Measurements from ENCODE around the gene NOM1. TPM values are rescaled to one million over a fixed set of nuclear protein-coding genes. Genes with fewer than 3 reads are reported as not detected.

The NOM1 gene
- polyA plus RNA-seq, 1 of the 3 experiments (the other 2 are of a cell fraction) = 18.1 TPM

DNA sequence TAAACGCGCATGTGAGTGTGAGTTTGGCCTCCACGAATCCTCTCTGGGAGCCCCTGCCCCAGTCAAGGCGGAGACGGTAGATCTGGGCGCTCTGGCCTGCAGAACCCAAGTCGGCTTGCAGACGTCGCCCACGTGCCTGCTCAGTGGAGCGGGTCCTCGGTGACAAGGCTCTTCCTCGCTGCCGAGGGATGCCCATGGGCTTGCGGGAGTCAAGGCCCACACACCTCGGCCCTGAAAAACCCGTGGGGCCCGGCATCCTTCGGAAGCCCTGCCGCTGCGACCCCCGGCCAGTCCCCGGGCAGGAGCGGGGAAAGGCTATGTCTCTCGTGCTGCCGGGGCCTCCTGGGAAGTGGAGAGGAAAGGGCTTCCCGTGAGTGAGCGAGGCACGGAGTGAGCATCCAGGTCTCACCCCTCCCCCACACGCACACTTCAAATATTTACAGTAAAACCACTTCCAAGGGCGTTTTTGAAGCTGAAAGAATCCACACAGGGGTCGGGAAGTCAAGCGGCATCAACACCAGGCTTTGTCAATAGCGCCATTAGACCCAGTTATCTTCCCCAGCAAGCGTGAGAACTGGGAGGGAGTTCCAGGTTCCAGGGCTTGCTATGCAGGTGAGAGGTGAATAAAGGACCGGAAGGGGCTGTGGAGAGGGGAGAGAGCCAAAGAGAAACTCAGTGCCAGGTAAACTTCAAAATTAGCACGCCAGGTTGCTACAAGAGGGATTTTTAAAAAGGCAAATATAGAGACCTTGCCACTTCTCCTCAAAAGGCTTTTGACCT, 62.0 kb downstream of the NOM1 start:
- POLR2A ChIA-PET = no interaction called here
- Histone ChIP-seq H4K20me1 (ENCODE audit: insufficient read depth) (peaks cover 9% of the 10 kb centered on the region), H3K27ac (ENCODE audit: low read depth in 2 of 2, low read length in 1 of 2) (no peak overlapping the region), H3K79me2 (ENCODE audit: insufficient read depth) (no peaks in the 10 kb centered on the region), H3F3A (replicated peaks; ENCODE audit: insufficient read depth) (no peaks in the 10 kb centered on the region), H3K4me1 (ENCODE audit: control insufficient read depth in 1 of 2, insufficient read depth in 2 of 2, low read depth in 1 of 2, low read length in 1 of 2) (no peaks in the 10 kb centered on the region; a peak in 1 of 4 replicates), H2AFZ (ENCODE audit: low read depth) (no peak overlapping the region), H3K4me3 (ENCODE audit: low read depth in 2 of 2, low read length in 1 of 2) (no peak overlapping the region), H3K27me3 (ENCODE audit: insufficient read depth) (peaks cover 96% of the 10 kb centered on the region), H3K36me3 (replicated peaks in 1 of 2; ENCODE audit: control insufficient read depth in 1 of 2, insufficient read depth in 2 of 2, low read length in 1 of 2) (no peaks in the 10 kb centered on the region), H3K9me2 (no peaks in the 10 kb centered on the region), H3K9ac (no peak overlapping the region), H3K9me3 (no peaks in the 10 kb centered on the region), H3K4me2 (no peak overlapping the region)
- CTCF ChIA-PET = interaction anchor here (1.0 kb wide), 1 partner anchor 39 kb away, joined by 3 read pairs; no protein-coding TSS in a partner anchor
- TF ChIP-seq EZH2phosphoT487 (IDR thresholded peaks at IDR 0.05; ENCODE audit: borderline replicate concordance, low read depth) (no peak), FOXM1 (IDR thresholded peaks at IDR 0.05; ENCODE audit: low read depth) (no peak), EP300 (IDR thresholded peaks at IDR 0.05; ENCODE audit: borderline replicate concordance in 1 of 2, low read depth in 1 of 2, low read length in 1 of 2) (no peak), NFIC (IDR thresholded peaks at IDR 0.05; ENCODE audit: borderline replicate concordance) (no peak), REST (IDR thresholded peaks at IDR 0.05; ENCODE audit: low read depth, low read length) (no peak), YY1 (IDR thresholded peaks at IDR 0.05; ENCODE audit: low read depth) (no peak), TCF12 (IDR thresholded peaks at IDR 0.05) (no peak), TAF1 (IDR thresholded peaks at IDR 0.05; ENCODE audit: borderline replicate concordance, low read depth, low read length) (no peak), FOXJ3 (CRISPR knock-in tag; IDR thresholded peaks at IDR 0.05) (no peak), GABPA (IDR thresholded peaks at IDR 0.05; ENCODE audit: low read depth) (no peak), GATA2 (CRISPR knock-in tag; IDR thresholded peaks at IDR 0.05) (no peak), RXRA (IDR thresholded peaks at IDR 0.05; ENCODE audit: borderline replicate concordance, low read depth) (no peak), USF1 (IDR thresholded peaks at IDR 0.05; ENCODE audit: borderline replicate concordance, low read depth) (no peak), SMC3 (IDR thresholded peaks at IDR 0.05; ENCODE audit: low read depth, low read length) (no peak)
- TF ChIP-seq, protein P1, sequence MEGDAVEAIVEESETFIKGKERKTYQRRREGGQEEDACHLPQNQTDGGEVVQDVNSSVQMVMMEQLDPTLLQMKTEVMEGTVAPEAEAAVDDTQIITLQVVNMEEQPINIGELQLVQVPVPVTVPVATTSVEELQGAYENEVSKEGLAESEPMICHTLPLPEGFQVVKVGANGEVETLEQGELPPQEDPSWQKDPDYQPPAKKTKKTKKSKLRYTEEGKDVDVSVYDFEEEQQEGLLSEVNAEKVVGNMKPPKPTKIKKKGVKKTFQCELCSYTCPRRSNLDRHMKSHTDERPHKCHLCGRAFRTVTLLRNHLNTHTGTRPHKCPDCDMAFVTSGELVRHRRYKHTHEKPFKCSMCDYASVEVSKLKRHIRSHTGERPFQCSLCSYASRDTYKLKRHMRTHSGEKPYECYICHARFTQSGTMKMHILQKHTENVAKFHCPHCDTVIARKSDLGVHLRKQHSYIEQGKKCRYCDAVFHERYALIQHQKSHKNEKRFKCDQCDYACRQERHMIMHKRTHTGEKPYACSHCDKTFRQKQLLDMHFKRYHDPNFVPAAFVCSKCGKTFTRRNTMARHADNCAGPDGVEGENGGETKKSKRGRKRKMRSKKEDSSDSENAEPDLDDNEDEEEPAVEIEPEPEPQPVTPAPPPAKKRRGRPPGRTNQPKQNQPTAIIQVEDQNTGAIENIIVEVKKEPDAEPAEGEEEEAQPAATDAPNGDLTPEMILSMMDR (IDR thresholded peaks at IDR 0.05) = no peak
- DNase-seq = peak; percentile 52
- 4% methylated on average over 35 of the region's 37 CpGs for WGBS (ENCODE audit: low lambda C conversion rate)
